HG02973 (cell line): ENCODE results near the gene TNIP2.
"Not testable (repeated sequence)": the region's sequence is repeated elsewhere in the genome, so short reads cannot be mapped to it uniquely, and the experiment has no call there.

ENCODE experiments used
- ATAC-seq: cut with Tn5 transposase; IDR thresholded peaks from one replicate; pipeline ENCODE4 v1.9.1; 2021; ENCODE audit warnings: moderate library complexity; ENCODE audit not compliant: unreplicated experiment

Gene TNIP2

DNA sequence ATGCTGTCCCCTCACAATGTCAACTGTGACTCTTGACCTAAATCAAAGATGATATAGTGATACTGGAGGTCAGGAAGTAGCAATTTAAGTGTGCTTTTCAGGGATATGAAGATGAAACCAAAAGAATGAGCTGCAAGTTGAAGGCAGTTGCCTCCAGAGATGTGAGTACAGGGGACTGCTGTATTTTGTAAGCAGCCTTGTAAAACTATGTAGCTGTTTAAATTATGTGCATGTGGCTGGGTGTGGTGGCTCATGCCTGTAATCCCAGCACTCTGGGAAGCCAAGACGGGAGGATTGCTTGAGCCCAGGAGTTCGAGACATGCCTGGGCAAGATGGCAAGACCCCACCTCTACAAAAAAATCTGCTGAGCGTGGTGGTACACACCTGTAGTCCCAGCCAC is 15.1 kb upstream of the TNIP2 start:
- no peak for ATAC-seq

GRCh38 chr4:2768921-2769336 is 12.8 kb upstream of the TNIP2 start:
- no peak for ATAC-seq

GRCh38 chr4:2768124-2768523 is 12.0 kb upstream of the TNIP2 start:
- no peak for ATAC-seq

GRCh38 chr4:2767705-2768074 is 11.6 kb upstream of the TNIP2 start:
- no peak for ATAC-seq

DNA sequence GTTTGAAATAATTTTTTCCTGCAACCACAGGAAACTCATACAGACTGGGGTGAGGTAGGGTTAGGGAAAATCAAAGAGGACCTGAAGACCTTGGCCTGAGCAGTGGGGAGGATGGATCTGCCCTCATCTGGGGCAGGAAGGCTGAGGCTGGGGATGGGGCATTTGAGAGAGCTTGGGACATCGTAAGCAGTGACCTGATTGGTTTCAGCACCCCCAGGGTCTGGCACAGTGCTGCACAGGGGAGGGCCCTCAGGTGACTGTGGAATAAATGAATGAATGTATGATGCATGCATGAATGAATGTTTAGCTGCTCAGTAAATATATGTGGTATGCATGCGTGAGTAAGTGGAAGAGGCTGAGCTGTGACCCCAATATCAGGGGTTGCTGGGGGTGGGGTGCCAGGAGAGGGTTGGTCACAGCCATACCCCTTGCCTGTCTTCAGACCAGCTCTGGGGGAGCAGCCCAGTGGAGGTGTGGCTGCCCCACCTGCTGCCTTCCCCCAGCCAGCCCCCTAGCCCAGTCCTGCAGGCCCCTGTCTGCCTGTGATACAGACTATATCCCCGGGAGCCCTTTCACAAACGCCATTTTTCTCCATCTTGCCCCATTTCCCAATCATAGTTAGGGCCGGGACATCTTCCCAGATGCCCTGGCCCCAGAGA is 11.0 kb upstream of the TNIP2 start:
- no peak for ATAC-seq

DNA sequence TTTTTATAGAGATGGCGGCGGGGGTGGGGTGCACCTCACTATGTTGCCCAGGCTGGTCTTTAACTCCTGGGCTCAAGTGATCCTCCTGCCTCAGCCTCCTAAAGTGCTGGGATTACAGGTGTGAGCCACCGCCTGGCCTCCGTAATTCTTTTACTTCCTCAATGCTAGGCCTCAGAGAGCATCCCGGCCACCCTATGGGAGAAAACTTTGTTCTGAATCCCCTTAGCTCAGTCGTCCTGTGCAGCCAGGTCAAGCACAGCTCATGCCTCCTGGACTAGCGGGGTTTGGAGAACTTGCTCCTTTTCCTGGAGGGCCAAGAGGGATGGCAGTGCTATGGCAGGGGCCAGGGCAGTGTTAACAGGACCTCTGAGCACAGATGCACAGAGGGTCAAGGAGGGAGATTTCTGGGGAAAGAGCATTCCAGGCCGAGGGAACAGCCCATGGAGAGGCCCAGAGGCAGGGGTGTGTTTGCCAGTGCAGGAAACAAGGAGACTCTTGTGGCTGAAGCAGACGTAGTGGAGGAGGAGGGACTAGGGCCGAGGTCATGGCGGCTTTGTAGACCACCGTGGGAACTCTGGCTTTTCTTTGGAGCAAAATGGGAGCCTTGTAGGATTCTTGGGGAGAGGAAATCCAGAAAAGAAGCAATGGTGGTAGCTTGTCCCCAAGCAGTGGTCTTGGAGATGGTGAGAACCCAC is 9.8 kb upstream of the TNIP2 start:
- no peak for ATAC-seq

DNA sequence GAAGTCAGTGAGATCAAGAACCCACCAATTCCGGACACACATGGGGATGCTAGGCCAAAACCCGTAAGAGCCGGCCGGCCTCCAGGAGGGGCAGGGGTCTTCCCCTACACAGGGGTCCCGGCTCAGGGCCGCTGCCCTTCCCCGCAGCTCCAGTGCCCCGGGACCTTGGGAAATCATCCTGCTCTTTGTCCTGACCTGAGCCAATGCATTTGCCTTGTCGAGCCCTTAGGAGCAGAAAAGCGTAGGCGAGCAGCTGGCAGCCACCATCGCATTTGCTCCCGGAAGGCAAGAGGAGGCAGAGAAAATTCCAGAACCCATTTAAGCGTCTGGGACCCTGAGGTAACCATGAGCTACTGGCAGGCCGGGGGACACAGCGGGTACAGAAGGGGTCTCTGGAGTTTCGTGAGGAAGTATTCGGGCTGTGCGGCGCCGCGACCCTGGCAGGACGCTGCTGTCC is 7.4 kb upstream of the TNIP2 start:
- ATAC-seq: no peak

GRCh38 chr4:2762486-2763370 is 6.6 kb upstream of the TNIP2 start:
- not testable (repeated sequence) for ATAC-seq

- no peak for ATAC-seq
These were observed 5.9 kb upstream of the TNIP2 start for GRCh38 chr4:2762048-2762447.

DNA sequence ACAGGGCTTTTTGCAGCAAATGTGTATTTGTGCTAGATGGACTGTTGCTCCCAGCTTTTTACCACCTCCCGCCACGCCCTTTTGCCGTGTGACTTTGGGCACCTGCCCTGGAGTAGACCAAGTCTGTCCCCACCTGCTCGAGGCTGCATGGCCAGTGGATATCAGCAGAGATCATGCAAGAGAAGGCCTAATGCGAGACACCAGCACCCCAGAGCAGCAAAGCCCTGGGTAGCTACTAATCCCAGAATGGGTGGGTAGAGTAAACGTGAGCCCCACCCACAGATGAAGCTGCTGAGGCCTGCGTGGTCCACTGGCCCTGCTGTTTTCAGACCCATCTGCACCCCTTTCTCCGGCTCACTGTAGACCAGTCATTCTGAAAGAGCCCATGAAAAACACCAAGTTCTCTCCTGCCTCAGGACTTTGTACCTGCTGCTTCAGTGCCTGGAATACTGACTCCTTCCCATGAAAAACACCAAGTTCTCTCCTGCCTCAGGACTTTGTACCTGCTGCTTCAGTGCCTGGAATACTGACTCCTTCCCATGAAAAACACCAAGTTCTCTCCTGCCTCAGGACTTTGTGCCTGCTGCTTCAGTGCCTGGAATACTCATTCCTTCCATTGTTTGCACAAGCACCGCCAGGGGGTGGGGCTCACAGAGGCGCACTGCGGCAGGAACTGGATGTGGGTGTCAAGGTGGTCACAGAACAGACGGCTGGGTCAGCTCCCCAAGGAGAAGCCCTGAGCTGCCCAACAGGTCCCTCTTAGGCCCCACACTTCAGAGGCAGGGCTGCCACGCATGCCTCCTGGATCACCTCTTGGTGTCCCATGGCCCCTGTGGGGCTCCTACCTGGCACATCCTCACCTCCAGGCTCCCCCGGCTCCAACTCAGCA is 5.1 kb upstream of the TNIP2 start:
- ATAC-seq: no peak

- no peak for ATAC-seq
These were observed 1.3 kb upstream of the TNIP2 start for GRCh38 chr4:2757426-2757825.

DNA sequence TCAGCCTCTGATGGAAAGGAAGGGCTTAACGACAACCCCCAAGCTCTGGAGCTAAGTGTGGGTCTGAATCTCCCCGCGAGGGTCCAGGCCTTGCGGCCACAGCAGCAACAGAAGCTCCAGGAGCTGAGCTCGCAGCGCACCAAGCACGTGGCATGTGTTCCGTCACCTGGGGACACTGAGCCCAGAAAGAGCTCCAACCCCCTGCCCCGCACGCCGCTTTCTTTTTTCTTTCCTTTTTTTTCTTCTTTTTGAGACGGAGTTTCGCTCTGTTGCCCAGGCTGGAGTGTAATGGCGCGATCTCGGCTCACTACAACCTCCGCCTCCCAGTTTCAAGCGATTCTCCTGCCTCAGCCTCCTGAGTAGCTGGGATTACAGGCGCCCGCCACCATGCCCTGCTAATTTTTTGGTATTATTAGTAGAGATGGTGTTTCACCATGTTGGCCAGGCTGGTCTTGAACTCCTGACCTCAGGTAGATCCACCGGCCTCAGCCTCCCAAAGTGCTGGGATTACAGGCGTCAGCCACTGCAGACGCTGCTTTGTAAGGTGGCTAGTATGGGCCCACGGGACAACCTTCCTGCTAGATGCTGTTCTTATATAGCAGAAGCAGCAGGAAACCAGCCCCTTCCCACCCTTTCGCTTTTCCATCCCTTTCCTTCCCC is 685 bp upstream of the TNIP2 start:
- ATAC-seq: no peak

- ATAC-seq: no peak
These were observed 1.0 kb downstream of the TNIP2 start for GRCh38 chr4:2754848-2755819.

GRCh38 chr4:2753436-2753835 is 2.7 kb downstream of the TNIP2 start:
- no peak for ATAC-seq

DNA sequence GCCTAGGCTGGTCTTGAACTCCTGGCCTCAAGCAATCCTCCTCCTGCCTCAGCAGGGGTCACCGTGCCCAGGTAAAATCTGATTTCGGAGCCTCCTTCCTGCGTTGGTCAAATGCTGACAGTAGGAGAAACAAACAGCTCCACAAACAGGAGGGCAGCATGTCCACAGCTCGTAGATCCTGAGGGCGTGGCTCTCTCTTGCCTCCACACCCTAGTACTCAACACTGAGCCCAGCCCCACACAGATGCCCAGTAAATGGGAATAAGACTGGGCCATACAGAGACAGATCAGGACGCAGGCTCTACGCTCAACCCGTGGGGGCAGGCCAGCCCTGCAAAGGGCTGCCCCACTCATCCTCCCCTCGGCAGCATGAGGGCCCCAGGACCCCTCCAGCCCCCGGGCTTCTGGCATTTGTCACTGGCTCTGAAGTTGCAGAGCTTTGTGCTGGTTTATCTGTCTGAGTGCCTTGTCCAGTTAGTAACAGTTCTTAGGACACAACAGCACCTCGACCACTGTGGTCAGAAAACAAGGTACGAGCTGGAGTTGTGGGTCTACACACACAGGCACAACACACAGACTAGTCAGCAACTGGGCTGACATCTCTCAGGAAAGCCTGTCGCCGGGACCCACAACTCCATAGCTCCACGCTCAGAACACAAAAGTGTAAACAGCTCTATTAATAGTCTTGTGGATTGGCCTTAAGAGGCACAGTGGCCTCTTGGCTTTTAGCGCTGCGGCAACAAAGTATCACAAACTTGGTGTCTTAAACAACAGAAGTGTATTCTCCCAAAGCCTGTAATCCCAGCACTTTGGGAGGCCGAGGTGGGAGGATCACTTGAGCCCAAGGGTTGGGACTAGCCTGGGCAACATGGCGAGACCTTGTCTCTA is 5.2 kb downstream of the TNIP2 start:
- ATAC-seq: no peak

- no peak for ATAC-seq
These were observed 9.0 kb downstream of the TNIP2 start for GRCh38 chr4:2746891-2747695.
